GM12874 (cell line): Measurements from ENCODE around the gene INHBE.

Experiments used
- TF ChIP-seq, protein P1 (sequence below): IDR thresholded peaks from 2 replicates; pipeline ENCODE4 v1.5.1; 2011; ENCODE audit warnings: low read depth, mild to moderate bottlenecking, control low read depth, low read length, moderate library complexity; ENCODE audit not compliant: insufficient read depth

INHBE gene

DNA sequence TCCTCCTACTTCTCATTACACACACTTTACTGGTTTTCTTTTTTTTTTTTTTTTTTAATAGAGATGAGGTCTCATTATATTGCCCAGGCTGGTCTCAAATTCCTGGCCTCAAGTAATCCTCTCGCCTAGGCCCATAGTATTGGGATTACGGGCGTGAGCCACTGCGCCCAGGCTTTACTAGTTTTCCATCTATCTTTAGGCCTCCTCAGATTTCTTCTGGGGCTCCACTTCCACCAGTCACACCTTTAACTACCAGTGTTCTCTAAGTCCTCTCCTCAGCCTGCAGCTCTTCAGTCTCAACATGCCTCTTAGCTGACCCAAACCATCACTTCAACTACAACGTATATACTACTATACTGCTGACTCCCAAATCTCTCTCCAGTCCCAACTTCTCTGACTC, 34.6 kb upstream of the INHBE start:
- TF ChIP-seq, protein P1, sequence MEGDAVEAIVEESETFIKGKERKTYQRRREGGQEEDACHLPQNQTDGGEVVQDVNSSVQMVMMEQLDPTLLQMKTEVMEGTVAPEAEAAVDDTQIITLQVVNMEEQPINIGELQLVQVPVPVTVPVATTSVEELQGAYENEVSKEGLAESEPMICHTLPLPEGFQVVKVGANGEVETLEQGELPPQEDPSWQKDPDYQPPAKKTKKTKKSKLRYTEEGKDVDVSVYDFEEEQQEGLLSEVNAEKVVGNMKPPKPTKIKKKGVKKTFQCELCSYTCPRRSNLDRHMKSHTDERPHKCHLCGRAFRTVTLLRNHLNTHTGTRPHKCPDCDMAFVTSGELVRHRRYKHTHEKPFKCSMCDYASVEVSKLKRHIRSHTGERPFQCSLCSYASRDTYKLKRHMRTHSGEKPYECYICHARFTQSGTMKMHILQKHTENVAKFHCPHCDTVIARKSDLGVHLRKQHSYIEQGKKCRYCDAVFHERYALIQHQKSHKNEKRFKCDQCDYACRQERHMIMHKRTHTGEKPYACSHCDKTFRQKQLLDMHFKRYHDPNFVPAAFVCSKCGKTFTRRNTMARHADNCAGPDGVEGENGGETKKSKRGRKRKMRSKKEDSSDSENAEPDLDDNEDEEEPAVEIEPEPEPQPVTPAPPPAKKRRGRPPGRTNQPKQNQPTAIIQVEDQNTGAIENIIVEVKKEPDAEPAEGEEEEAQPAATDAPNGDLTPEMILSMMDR: no peak

DNA sequence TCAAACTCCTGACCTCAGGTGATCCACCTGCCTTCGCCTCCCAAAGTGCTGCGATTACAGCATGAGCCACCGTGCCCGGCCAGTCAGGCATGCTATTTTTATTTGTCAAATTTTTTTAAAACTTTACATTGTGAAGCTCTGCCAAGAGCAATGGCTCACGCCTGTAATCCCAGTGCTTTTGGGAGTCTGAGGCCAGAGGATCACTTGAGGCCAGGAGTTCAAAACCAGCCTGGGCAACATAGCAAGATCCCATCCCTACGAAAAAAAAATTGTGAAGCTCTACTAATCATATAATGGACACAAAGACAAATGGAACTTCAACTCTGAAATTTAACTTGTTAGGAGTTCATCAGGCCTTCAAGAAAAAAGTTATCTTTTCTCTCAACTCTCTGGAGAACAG, 26.1 kb upstream of the INHBE start:
- TF ChIP-seq, protein P1: no peak

DNA sequence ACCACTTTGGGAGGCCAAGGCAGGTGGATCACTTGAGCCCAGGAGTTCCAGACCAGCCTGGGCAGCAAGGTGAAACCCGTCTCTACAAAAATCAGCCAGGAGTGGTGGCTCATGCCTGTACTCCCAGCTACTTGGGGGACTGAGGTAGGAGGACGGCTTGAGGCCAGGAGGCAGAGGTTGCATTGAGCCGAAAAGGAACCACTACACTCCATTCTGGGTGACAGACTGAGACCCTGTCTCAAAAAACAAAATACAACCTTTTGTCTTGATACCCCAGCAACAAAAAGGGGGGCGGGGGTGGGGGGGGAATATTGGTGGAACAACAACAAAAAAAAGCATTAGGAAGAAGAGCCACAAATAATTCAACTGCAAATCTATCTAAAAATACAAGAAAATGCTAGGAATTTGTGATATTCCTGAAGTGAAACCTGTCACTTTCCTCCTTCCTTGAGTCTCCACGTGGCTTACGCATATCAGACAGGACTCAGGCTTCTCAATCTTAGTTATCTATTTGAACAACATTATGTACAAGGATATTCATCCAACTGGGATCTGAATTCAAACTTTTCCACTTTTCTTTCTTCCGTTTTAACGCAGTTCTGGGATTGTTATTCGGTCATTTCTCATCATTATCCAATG, 25.5 kb upstream of the INHBE start:
- TF ChIP-seq, protein P1: no peak

DNA sequence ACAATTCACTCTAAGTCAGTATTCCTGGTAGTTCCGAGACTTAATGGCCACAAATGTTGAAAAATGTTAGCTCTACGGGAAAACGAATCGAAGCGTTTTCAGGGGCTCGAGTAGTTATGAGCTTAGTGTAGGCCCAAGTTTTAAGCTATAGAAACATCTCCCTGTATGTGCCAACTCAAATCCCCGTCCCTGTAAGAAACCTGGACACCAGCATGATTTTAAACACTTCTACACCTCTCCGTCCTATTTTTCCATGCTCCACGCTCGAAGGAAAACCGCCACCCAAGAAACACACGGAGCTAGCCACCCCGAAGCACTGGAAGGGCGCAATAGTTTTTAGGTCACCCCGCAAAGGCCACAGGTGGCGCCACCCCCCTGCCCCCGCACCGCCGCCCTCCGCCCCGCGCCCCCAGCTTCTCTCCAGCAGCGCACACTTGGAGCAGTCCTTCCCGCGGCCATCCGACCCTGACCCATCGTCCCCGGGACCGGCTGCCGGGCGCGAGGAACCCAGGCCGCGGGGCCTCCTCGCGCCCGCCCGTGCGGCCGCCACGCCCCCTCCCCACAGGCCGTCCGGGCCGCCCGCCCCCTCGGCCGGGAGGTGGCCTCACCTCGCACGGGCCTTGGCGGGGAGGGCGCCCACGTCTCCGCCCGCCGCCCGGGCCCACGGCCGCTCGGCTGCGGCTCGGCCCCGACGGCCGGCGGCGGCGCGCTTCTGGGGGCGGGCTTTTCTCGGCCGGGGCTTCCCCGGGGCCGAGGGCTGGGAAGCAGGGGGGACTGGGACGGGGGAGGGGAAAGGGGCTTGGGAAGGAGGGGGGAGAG, 24.8 kb upstream of the INHBE start:
- TF ChIP-seq, protein P1: peak; percentile 18; the same call in 1 of the 2 replicates

DNA sequence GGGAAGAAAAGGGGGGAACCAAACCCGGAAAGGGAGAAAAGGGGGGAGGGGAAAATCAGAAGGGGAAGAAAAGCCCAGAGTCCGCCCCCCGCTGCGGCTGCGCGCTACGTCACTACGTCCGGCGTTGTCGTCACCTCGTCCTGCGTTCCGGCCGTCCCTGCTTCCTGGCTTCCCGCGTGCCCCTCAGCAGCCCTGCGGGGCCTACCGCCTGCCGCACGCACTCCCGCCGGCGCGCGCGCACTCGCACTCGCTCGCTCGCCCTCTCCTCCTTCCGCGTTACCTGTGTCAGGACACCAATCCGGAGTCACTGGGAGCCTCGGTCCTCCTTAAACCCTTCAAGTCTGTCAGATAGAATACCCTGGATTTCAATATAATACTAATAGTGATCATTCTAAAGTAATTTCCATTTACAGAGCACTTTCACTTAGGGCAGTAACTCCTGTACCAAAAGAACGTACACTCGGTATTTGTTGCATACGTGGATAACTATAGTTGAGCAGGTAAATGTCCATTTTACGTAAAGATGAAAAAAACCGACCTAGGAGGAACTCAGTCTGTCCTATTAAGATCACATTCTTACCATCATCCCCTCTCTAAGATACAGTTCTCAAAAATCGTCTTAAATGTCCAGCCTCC, 24.1 kb upstream of the INHBE start, which contains the start of gene R3HDM2:
TSS of gene R3HDM2 (minus strand) at position 113 of the 636 bp plus-strand sequence. CDS start 120,615 bp downstream, outside the sequence.
- TF ChIP-seq, protein P1: no peak

DNA sequence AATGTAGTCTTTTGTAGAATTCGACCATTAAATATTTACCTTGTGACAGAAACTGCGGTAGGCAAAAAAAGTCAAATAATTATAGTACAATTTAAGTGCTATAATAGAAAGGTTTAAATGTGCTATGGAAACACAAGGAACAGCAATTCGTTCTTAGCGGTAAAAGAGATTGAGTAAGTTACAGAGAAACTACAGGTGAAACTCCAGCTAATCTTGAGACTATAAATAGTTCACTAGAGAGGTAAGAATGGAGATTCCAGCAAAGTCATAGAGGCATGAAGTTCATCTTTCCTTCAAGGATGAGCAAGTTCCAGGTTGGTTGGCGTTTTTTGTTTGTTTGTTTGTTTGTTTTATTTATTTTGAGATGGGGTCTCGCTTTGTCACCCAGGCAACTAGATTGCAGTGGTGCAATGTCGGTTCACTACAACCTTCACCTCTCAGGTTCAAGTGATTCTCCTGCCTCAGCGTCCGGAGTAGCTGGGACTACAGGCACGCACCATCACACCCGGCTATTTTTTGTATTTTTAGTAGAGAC, 23.4 kb upstream of the INHBE start:
- TF ChIP-seq, protein P1: no peak

DNA sequence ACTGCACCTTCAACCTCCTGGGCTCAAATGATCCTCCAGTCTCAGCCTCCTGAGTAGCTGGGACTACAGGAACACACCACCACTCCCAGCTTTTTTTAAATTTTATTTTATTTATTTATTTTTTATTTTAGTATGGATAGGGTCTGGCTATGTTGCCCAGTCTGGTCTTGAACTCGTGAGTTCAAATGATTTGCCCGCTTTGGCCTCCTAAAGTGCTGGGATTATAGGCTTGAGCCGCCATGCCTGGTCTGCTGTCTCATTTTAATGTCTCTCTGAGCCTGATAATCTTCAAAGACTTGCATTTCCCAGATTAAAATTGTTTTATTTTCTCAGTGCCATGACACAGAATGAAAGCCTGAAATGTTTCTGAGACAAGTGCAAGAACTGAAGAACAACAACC, 21.7 kb upstream of the INHBE start:
- TF ChIP-seq, protein P1: no peak
